ENCODE data around the gene ZNF883. TPM values are rescaled to one million over a fixed set of nuclear protein-coding genes. Genes with fewer than 3 reads are reported as not detected.

ZNF883 gene
- total and polyA plus RNA-seq, 2 of the 8 experiments (the other 6 are each of a cell fraction or from before 2014, with no cell fraction given) = 6.1 to 20.2 TPM

DNA sequence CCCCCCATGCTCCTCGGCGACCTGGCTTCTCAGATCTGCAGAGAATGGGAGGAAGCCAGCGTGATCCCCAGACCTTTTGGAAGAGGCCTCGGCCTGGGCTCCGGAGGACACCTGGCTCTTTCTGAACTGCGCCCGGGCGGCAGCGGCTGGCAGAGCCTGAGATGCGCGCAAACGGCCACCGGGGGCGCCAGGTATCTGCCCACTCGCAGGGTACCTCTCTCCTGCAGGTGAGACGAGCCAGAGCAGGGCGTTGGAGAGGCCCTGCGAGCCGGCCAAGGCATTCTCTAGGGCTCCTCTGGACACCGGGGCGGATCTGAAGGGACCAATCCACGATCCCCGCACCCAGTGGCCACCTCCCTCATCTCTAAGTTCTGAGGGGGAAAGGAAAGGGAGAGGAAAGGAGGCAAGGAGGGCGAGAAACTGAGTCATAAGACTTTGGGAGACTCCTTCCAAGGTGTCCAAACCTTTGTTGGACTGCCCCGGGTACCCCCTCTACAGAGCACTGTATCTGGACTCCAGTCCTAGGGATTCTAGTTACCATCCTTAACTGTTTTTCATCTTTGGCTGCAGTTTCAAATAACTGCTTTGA, 66.3 kb downstream of the ZNF883 start (continued):
- TF ChIP-seq TAF7 (optimal IDR thresholded peaks at IDR 0.05; ENCODE audit: borderline replicate concordance, low read depth, low read length) = peak; percentile 86
- TF ChIP-seq SP4 (IDR thresholded peaks at IDR 0.05; ENCODE audit: low read length) = no peak
- 0 out of 2 replicates have a peak, but pooled peaks have one; percentile 23 for TF ChIP-seq EGR1 (IDR thresholded peaks at IDR 0.05; ENCODE audit: borderline replicate concordance, low read depth, low read length)
- no peak for TF ChIP-seq CBX8 (IDR thresholded peaks at IDR 0.05; ENCODE audit: borderline replicate concordance, low read depth, low read length)
- TF ChIP-seq RAD21 (IDR thresholded peaks at IDR 0.05 in 1 of 2, conservative IDR thresholded peaks at IDR 0.05 in 1 of 2; ENCODE audit: low read depth in 2 of 2, low read length in 2 of 2) = peak; percentile 61 to 71
- TF ChIP-seq POLR2AphosphoS5 (IDR thresholded peaks at IDR 0.05; ENCODE audit: low read depth, low read length) = no peak
